Activated naive CD4-positive, alpha-beta T cell treated with anti-CD3 and anti-CD28 coated beads, Interleukin-2, amount 50 U/mL, for 72 hours (primary cell): ENCODE measurements around the gene PLN. TPM values are rescaled to one million over a fixed set of nuclear protein-coding genes. Genes with fewer than 3 reads are reported as not detected.

Experiments used
- ATAC-seq, 2 donors: fragments of 150-1000 bp; cut with Tn5 transposase; 2 replicates each; pipeline ENCODE4 v1.10.0; 2021; ENCODE audit warnings: mild to moderate bottlenecking in 2 of 2, moderate library complexity in 2 of 2
- DNase-seq, 2 donors: peaks; one replicate each; pipeline ENCODE4 v3.0.0; 2021 to 2022; ENCODE audit warnings: low spot score in 2 of 2
- H3K27ac Mint-ChIP-seq, 2 donors: one replicate each; pipeline ENCODE4 v1.8.0; 2022; ENCODE audit warnings: mild to moderate bottlenecking in 2 of 2, mixed read lengths in 2 of 2
- H3K36me3 Mint-ChIP-seq, 2 donors: one replicate each; pipeline ENCODE4 v1.8.0; 2022; ENCODE audit warnings: mixed read lengths in 2 of 2
- H3K9me3 Mint-ChIP-seq, 2 donors: one replicate each; pipeline ENCODE4 v1.8.0; 2022; ENCODE audit warnings: mixed read lengths in 2 of 2
- total RNA-seq, 2 donors: library from RNA; stranded (reverse); gene quantifications; one replicate each; pipeline ENCODE4 v1.2.3, GENCODE V29; 2022

The PLN gene
- total RNA-seq, 2 donors from 2014 or later = not detected

GRCh38 chr6:118586746-118587485, 38.8 kb downstream of the PLN start:
- H3K36me3 Mint-ChIP-seq = peaks cover 4 to 22% of the 10 kb centered on the region in 2 donors
- no peak overlapping the region for H3K27ac Mint-ChIP-seq
- DNase-seq (no peak), ATAC-seq (no peak)
- peaks cover 0 to 5% of the 10 kb centered on the region in 2 donors for H3K9me3 Mint-ChIP-seq

- no peak for ATAC-seq
- no peak for DNase-seq
- Mint-ChIP-seq H3K36me3 (peaks cover 4 to 17% of the 10 kb centered on the region in 2 donors), H3K9me3 (peaks cover 0 to 5% of the 10 kb centered on the region in 2 donors), H3K27ac (no peak overlapping the region)
These were observed 40.5 kb downstream of the PLN start for GRCh38 chr6:118588626-118589025.

GRCh38 chr6:118589186-118589585, 41.1 kb downstream of the PLN start:
- no peak for ATAC-seq
- peaks cover 0 to 5% of the 10 kb centered on the region in 2 donors for H3K9me3 Mint-ChIP-seq
- no peak for DNase-seq
- peaks cover 4 to 17% of the 10 kb centered on the region in 2 donors for H3K36me3 Mint-ChIP-seq
- H3K27ac Mint-ChIP-seq = no peak overlapping the region

- no peak for DNase-seq
- H3K36me3 Mint-ChIP-seq = peaks cover 4 to 17% of the 10 kb centered on the region in 2 donors
- no peak overlapping the region for H3K27ac Mint-ChIP-seq
- peaks cover 0 to 5% of the 10 kb centered on the region in 2 donors for H3K9me3 Mint-ChIP-seq
- no peak for ATAC-seq
These were observed 41.7 kb downstream of the PLN start for GRCh38 chr6:118589649-118590365.

- H3K9me3 Mint-ChIP-seq = peaks cover 0 to 3% of the 10 kb centered on the region in 2 donors
- DNase-seq (no peak), ATAC-seq (no peak)
- no peak overlapping the region for H3K27ac Mint-ChIP-seq
- peaks cover 7 to 16% of the 10 kb centered on the region in 2 donors for H3K36me3 Mint-ChIP-seq
These were observed 43.8 kb downstream of the PLN start for GRCh38 chr6:118591897-118592296.

GRCh38 chr6:118594877-118595276, 46.8 kb downstream of the PLN start:
- DNase-seq = no peak
- Mint-ChIP-seq H3K36me3 (peaks cover 14 to 39% of the 10 kb centered on the region in 2 donors), H3K9me3 (peaks cover 0 to 15% of the 10 kb centered on the region in 2 donors), H3K27ac (no peak overlapping the region)
- no peak for ATAC-seq

- ATAC-seq (peak in 1 of 2 donors; percentile 90), DNase-seq (no peak)
- Mint-ChIP-seq H3K27ac (peak overlapping the region; percentile 30 to 74), H3K36me3 (peaks cover 10 to 36% of the 10 kb centered on the region in 2 donors), H3K9me3 (peaks cover 0 to 15% of the 10 kb centered on the region in 2 donors)
These were observed 48.8 kb downstream of the PLN start for GRCh38 chr6:118596774-118597320.

- DNase-seq = no peak
- H3K36me3 Mint-ChIP-seq = peaks cover 18 to 42% of the 10 kb centered on the region in 2 donors
- H3K27ac Mint-ChIP-seq = no peak overlapping the region
- peaks cover 0 to 15% of the 10 kb centered on the region in 2 donors for H3K9me3 Mint-ChIP-seq
- peak in 1 of 2 donors; percentile 35 for ATAC-seq
These were observed 49.5 kb downstream of the PLN start for GRCh38 chr6:118597636-118598035.

- H3K36me3 Mint-ChIP-seq = peaks cover 18 to 47% of the 10 kb centered on the region in 2 donors
- no peak for ATAC-seq
- peak overlapping the region in 1 of 2 donors; percentile 31 for H3K27ac Mint-ChIP-seq
- no peak for DNase-seq
- peaks cover 0 to 15% of the 10 kb centered on the region in 2 donors for H3K9me3 Mint-ChIP-seq
These were observed 50.2 kb downstream of the PLN start for GRCh38 chr6:118598324-118598723.

GRCh38 chr6:118602300-118602699, 54.2 kb downstream of the PLN start:
- no peak for DNase-seq
- peaks cover 0 to 17% of the 10 kb centered on the region in 2 donors for H3K9me3 Mint-ChIP-seq
- H3K27ac Mint-ChIP-seq = no peak overlapping the region
- peaks cover 19 to 70% of the 10 kb centered on the region in 2 donors for H3K36me3 Mint-ChIP-seq
- no peak for ATAC-seq

- peaks cover 16 to 59% of the 10 kb centered on the region in 2 donors for H3K36me3 Mint-ChIP-seq
- H3K27ac Mint-ChIP-seq = no peak overlapping the region
- no peak for DNase-seq
- peaks cover 0 to 13% of the 10 kb centered on the region in 2 donors for H3K9me3 Mint-ChIP-seq
- ATAC-seq = no peak
These were observed 55.3 kb downstream of the PLN start for GRCh38 chr6:118603372-118603771.

GRCh38 chr6:118606268-118606667, 58.2 kb downstream of the PLN start:
- H3K9me3 Mint-ChIP-seq = peaks cover 0 to 18% of the 10 kb centered on the region in 2 donors
- H3K36me3 Mint-ChIP-seq = peaks cover 18 to 61% of the 10 kb centered on the region in 2 donors
- H3K27ac Mint-ChIP-seq = peak overlapping the region; percentile 6 to 36
- ATAC-seq = peak in 1 of 2 donors; percentile 99
- no peak for DNase-seq

- Mint-ChIP-seq H3K36me3 (peaks cover 20 to 64% of the 10 kb centered on the region in 2 donors), H3K27ac (peak overlapping the region in 1 of 2 donors; percentile 36), H3K9me3 (peaks cover 1 to 22% of the 10 kb centered on the region in 2 donors)
- ATAC-seq (no peak), DNase-seq (no peak)
These were observed 58.8 kb downstream of the PLN start for GRCh38 chr6:118606858-118607257.

Other genes with a start within 250 kb of the PLN start
- 10 to 100 TPM; 38.5 to 41.3 TPM for gene CEP85L, start 103.3 kb downstream of the PLN start, total RNA-seq